ENCODE results near the gene VSTM2B.

The VSTM2B gene

GRCh38 chr19:29497241-29497640, 28.6 kb upstream of the VSTM2B start:
- no peak for DNase-seq

- DNase-seq, result no peak
Observed at GRCh38 chr19:29497686-29498436, 27.9 kb upstream of the VSTM2B start.

- DNase-seq, result no peak
Observed at GRCh38 chr19:29499261-29499920, 26.4 kb upstream of the VSTM2B start.

GRCh38 chr19:29499921-29500590, 25.7 kb upstream of the VSTM2B start:
- no peak for DNase-seq

- DNase-seq, result no peak
Observed at GRCh38 chr19:29501816-29502580, 23.8 kb upstream of the VSTM2B start.

- no peak for DNase-seq
Observed at GRCh38 chr19:29502581-29502850, 23.3 kb upstream of the VSTM2B start.

DNA sequence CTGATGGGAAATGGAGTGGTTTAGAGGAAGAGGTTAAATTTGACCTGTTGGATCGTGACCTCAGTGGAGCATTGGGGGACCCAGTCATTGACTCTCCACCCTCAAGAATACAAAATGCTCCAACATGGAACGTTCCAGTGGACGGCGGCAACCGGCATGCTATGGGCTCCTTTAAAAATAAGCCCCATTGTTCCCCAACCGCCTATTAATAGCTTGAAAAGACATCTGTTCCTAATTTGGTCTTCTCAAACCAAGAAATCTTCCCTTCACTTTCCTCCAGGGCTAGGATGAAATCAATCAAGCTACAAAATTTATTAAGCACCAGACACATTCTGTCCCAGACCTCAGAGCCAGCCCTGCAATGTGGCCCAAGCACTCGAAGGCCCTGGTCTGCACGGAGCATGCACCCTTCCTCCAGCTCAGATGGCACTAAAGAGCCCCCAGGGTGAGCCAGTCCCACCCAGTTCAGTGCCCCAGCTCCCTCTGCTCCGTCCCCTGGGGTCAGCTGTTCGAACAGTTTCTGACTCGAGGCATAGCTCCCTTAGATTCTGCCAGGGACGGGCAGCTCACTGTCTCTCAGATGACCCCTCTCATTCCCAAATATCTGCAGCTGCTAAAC, 22.5 kb upstream of the VSTM2B start:
- no peak for DNase-seq

GRCh38 chr19:29503785-29504184, 22.0 kb upstream of the VSTM2B start:
- no peak for DNase-seq

- no peak for DNase-seq
Observed at GRCh38 chr19:29504454-29504853, 21.3 kb upstream of the VSTM2B start.

DNA sequence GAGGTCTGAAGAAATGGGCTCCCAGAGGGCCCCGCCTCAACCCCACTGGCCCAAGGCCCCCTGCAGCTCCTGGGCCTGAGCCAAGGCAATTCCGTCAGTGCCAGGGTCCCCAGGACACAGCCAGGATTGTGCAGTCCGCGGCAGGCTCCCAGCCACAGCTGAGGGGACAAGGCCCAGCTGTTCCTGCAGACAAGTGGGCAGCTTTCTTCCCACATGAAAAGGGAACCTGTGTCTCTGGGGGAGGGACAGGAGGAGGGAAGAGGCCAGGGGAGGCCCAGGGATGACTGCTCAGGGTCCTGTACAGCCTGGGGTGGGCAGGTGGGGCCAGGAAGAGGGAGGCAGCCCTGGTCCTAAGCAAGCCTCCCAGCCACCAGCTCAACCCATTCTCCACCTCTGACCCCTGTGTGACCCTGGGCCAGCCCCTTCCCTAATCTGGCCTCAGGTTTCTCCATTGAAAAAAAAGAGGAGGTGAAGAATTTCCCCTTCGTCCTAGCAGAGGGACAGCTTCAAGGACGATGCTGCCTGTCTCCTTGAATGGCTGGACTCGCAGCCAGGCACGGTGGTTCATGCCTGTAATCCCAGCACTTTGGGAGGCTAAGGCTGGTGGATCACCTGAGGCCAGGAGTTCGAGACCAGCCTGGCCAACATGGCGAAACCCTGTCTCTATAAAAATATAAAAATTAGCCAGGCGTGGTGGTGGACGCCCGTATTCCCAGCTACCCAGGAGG, 20.5 kb upstream of the VSTM2B start:
- no peak for DNase-seq

GRCh38 chr19:29506619-29506911, 19.2 kb upstream of the VSTM2B start:
- DNase-seq, result no peak

DNA sequence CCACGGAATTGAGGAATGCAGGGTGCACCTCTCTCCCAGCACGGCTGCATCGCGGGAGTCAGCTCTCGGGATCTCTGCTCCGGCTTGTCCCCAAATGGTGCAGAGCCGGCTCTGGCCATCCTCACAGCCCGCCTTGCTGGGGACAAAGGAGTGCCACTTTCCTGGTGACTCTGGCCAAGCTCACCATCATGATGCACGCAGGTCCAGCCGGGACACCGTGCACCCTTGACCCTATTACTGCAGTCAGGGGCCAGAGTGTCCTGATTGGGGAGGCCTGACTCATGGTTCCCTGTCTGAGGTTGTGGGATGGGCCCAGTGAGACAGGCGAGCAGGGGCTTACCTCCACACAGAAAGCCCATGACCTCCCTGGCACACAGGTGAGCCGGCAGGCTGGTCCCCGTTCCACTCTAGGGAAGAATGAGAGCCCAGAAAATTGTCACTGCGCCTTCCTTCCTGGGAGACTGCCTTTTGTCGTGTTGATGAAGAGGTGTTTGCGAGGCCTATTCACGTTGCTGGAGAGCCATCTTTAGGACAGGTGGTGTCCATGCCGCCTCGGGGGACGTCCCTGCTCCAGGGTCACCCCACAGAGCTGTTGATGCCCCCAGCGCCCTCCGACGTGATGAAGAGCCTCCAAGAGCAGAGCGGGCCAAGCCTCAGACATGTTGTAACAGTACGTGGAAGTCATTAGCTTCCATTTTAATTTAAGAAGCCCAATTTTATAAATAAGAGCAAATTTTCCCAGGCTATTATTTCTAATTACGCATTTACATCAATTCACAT, 18.5 kb upstream of the VSTM2B start:
- DNase-seq, result no peak

DNA sequence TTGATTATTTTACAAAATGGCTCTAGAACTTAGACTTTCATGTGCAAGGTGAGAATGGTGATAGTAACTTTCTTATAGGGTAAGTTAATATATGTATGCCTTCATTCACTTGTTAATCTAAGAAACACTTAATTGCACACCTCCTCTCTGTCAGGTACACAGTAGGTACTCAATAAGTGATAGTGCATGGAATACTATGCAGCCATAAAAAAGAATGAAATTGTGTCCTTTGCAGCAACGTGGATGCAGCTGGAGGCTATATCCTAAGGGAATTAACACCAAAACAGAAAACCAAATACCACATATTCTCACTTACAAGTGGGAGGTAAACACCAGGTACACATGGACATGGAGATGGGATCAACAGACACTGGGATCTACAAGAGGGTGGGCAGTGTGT, 17.6 kb upstream of the VSTM2B start:
- no peak for DNase-seq

- DNase-seq, result no peak
Observed at GRCh38 chr19:29509456-29509855, 16.3 kb upstream of the VSTM2B start.

DNA sequence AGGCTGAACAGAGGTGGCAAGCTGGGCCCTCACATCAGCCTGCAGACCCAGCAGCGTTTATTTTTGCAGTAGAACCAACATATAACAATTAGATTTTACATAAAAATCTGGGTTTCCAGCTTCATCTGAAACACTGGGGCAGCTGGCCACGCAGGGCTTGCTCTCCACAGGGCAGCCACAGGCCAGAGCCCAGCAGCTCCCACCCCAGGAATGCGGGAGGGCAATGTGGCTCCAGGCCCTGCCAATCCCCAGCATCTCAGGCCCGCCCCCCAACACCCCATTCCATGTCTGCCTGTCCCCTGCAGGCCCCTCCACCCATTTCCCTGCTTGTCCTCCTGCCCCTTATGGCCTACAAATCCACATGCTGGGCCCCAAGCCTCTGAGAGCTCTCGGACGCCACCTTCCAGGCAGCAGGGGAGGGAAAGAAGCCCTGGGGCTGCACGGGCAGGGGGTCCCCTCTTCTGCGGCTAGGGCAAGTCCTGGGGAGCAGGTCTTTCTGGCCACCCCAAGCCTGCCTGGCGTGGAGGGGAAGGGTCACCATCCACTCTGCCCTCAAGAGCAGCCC, 15.0 kb upstream of the VSTM2B start:
- DNase-seq, result no peak

DNA sequence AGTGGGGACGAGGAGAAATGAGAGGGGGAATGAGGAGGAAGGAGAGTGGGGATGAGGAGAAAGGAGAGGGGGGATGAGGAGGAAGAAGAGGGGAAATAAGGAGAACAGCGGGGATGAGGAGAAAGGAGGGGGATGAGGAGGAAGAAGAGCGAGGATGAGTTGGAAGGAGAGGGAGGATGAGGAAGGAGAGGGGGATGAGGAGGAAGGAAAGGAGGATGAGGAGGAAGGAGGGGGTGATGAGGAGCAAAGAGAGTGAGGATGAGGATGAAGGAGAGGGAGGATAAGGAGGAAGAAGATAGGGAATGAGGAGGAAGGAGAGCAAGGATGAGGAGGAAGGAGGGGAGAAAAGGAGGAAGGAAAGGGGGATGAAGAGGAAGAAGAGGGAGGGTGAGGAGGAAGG, 14.0 kb upstream of the VSTM2B start:
- DNase-seq, result no peak

DNA sequence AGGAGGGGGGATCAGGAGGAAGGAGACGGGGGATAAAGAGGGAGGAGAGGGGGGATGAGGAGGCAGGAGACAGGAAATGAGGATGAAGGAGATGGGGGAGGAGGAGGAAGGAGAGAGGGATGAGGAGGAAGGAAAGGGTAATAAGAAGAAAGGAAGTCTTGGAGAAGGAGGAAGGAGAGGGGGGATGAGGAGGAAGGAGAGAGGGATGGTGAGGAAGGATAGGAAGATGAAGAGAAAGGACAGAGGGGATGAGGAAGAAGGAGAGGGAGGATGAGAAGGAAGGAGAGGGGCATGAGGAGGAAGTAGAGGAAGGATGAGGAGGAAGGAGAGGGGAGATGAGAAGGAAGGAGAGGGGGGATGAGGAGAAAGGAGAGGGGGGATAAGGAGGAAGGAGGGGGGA, 13.0 kb upstream of the VSTM2B start:
- no peak for DNase-seq

DNA sequence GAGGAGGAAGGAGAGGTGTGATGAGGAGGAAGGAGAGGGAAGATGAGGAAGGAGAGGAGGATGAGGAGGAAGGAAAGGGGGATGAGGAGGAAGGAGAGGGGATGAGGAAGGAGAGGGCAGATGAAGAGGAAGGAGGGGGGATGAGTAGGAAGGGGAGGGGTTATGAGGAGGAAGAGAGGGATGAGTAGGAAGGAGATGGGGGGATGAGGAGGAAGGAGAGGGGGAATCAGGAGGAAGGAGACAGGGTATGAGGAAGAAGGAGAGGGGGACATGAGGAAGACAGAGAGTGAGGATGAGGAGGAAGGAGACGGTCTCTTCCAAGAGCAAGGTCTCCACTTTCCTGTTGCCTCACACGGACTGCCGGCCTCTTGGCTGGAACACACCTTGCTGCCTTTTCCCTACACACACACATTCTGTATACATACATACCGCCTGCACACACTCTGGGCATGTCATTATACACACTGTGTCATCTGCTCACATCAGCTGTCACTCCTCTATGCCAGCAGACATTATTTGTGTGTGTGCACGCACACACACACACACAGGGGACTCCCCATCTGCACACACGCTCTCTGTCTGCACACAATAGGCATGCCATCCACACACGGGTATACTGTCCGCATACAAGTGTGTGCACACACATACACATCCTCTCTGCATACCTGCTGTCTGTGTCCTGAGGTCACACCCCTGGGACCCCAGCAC, 11.1 kb upstream of the VSTM2B start:
- no peak for DNase-seq

- no peak for DNase-seq
Observed at GRCh38 chr19:29515233-29515619, 10.6 kb upstream of the VSTM2B start.

- no peak for DNase-seq
Observed at GRCh38 chr19:29515706-29516357, 10.0 kb upstream of the VSTM2B start.
